Lower leg skin (tissue), 4 donors: ENCODE results near the gene RAPGEF5. TPM values are rescaled to one million over a fixed set of nuclear protein-coding genes. Genes with fewer than 3 reads are reported as not detected.
A peak's percentile ranks its signal among the peaks of the same experiment; 100 is the strongest.
"Not testable (repeated sequence)": the region's sequence is repeated elsewhere in the genome, so short reads cannot be mapped to it uniquely, and the experiment has no call there.

Source experiments
- DNase-seq, 2 donors: peaks; one replicate each; pipeline ENCODE4 v3.0.0-alpha.2; 2019; ENCODE audit warnings: low spot score in 2 of 2
- H3K4me3 ChIP-seq: fragments of 200-600 bp; sonication (generic); 2 replicates; pipeline ENCODE4 v1.5.1; 2017; ENCODE audit warnings: mild to moderate bottlenecking, low read depth; ENCODE audit not compliant: poor library complexity, severe bottlenecking
- CTCF ChIP-seq, 3 donors: fragments of 450-650 bp; IDR thresholded peaks; one replicate each; pipeline ENCODE4 v1.5.1; 2016; ENCODE audit warnings: antibody characterized with exemption in 3 of 3, mild to moderate bottlenecking in 3 of 3, moderate library complexity in 2 of 3
- POLR2A ChIP-seq, 2 donors: fragments of 450-650 bp; IDR thresholded peaks; one replicate each; pipeline ENCODE4 v1.6.1; 2016 to 2017; ENCODE audit warnings: antibody characterized with exemption in 2 of 2, mild to moderate bottlenecking in 1 of 2, moderate library complexity in 1 of 2
- WGBS, 2 donors: methylation state at CpG; one replicate each; pipeline ENCODE4 v1.1.5; 2018; 5-methylcytosine and 5-hydroxymethylcytosine counted together
- intact Hi-C: fragments of 100-400 bp; cut with DNase I; formaldehyde crosslinking; loops from one replicate; pipeline ENCODE4 v1.15.0; 2023; ENCODE audit warnings: low total_unique reads
- total RNA-seq, 4 donors: library from RNA; depleted of rRNA; stranded (reverse); fragments of >200 nt; gene quantifications; one replicate each; pipeline ENCODE4 v1.1.0, GENCODE V29; 2016

The RAPGEF5 gene
- total RNA-seq, 4 donors from 2014 or later = 19.4 to 47.7 (median 25.2) TPM

GRCh38 chr7:22083704-22084240 is 273.2 kb downstream of the RAPGEF5 start:
- TF ChIP-seq CTCF (IDR thresholded peaks at IDR 0.05) (no peak), POLR2A (IDR thresholded peaks at IDR 0.05) (no peak)
- whole genome bisulfite sequencing, 2 donors = 27 to 29% methylated on average over 10 of the region's 10 CpGs
- H3K4me3 ChIP-seq = peak overlapping the region; percentile 22
- intact Hi-C loops = no loop called here
- DNase-seq = no peak

- peak overlapping the region; percentile 22 for H3K4me3 ChIP-seq
- 0 to 1% methylated on average over 30 to 54 of the region's 55 CpGs for WGBS, 2 donors
- DNase-seq = peak; percentile 73 to 98
- intact Hi-C loops = no loop called here
- no peak for TF ChIP-seq POLR2A (IDR thresholded peaks at IDR 0.05)
- TF ChIP-seq CTCF (IDR thresholded peaks at IDR 0.05) = peak in 1 of 3 donors; percentile 70
Measured at GRCh38 chr7:22082886-22083703, 273.9 kb downstream of the RAPGEF5 start.

- 4 to 5% methylated on average over 10 of the region's 10 CpGs for WGBS, 2 donors
- no peak for DNase-seq
- intact Hi-C loops = no loop called here
- no peak overlapping the region for H3K4me3 ChIP-seq
- TF ChIP-seq POLR2A (IDR thresholded peaks at IDR 0.05) (no peak), CTCF (IDR thresholded peaks at IDR 0.05) (no peak)
Measured at GRCh38 chr7:22082553-22082885, 274.4 kb downstream of the RAPGEF5 start.

- intact Hi-C loops, DNase-seq, H3K4me3 ChIP-seq: not testable (repeated sequence)
- WGBS, 2 donors = 78 to 93% methylated on average over 8 of the region's 8 CpGs
Measured at GRCh38 chr7:22080219-22080618, 276.7 kb downstream of the RAPGEF5 start.

GRCh38 chr7:22078872-22079271 is 278.1 kb downstream of the RAPGEF5 start:
- WGBS, 2 donors = 83 to 85% methylated on average over 6 of the region's 6 CpGs
- H3K4me3 ChIP-seq, DNase-seq, intact Hi-C loops: not testable (repeated sequence)

GRCh38 chr7:22075561-22075960 is 281.4 kb downstream of the RAPGEF5 start:
- intact Hi-C loops = no loop called here
- H3K4me3 ChIP-seq = no peak overlapping the region
- DNase-seq = no peak
- 75 to 90% methylated on average over 2 of the region's 2 CpGs for WGBS, 2 donors
- TF ChIP-seq POLR2A (IDR thresholded peaks at IDR 0.05) (no peak), CTCF (IDR thresholded peaks at IDR 0.05) (no peak)

GRCh38 chr7:22074897-22075296 is 282.1 kb downstream of the RAPGEF5 start:
- no peak for DNase-seq
- WGBS, 2 donors = 57 to 64% methylated on average over 3 of the region's 3 CpGs
- intact Hi-C loops = no loop called here
- H3K4me3 ChIP-seq = no peak overlapping the region
- TF ChIP-seq POLR2A (IDR thresholded peaks at IDR 0.05) (no peak), CTCF (IDR thresholded peaks at IDR 0.05) (no peak)
